Coronary artery (tissue), 2 donors: ENCODE results near the gene C4B.
"Not testable (repeated sequence)": the region's sequence is repeated elsewhere in the genome, so short reads cannot be mapped to it uniquely, and the experiment has no call there.

Experiments used
- DNase-seq: peaks from one replicate; pipeline ENCODE4 v3.0.0-alpha.2; 2017; ENCODE audit warnings: low spot score
- H3K27ac ChIP-seq, 2 donors: fragments of 200-600 bp; sonication (generic); one replicate each; pipeline ENCODE4 v1.5.1; 2016 to 2019
- H3K4me3 ChIP-seq: fragments of 200-600 bp; sonication (generic); 2 replicates; pipeline ENCODE4 v1.5.1; 2016; ENCODE audit warnings: mild to moderate bottlenecking, moderate library complexity

C4B gene

DNA sequence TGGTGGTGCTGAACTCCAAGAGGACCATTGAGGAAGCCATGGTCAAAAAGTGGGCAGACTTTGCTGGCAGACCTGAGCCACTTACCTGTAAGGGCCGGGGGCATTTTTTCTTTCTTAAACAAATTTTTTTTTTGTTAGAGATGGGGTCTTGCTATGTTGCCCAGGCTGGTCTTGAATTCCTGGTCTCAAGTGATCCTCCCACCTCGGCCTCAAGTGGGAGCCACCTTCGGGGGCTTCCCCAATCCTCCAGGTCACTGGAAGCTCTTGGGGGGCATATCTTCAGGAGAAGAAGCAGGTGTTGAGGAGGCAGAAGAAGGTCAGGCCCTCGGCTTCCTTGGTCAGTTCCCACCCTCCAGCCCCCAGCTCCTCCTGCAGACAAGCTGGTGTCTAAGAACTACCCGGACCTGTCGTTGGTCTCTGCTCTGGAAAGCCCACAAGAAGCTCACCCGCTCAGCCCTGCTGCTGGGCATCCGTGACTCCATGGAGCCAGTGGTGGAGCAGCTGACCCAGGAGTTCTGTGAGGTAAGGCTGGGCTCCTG is 8.5 kb upstream of the C4B start:
- DNase-seq, H3K27ac ChIP-seq, H3K4me3 ChIP-seq: not testable (repeated sequence)

DNA sequence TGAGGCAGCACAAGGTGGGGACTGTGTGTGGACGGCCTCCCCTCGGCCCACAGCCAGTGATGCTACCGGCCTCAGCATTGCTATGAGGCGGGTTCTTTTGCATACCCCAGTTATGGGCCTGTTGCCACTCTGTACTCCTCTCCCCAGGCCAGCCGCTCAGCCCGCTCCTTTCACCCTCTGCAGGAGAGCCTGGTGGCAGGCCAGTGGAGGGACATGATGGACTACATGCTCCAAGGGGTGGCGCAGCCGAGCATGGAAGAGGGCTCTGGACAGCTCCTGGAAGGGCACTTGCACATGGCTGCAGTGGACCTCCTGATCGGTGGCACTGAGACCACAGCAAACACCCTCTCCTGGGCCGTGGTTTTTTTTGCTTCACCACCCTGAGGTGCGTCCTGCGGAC is 7.5 kb upstream of the C4B start:
- H3K27ac ChIP-seq, H3K4me3 ChIP-seq, DNase-seq: not testable (repeated sequence)

DNA sequence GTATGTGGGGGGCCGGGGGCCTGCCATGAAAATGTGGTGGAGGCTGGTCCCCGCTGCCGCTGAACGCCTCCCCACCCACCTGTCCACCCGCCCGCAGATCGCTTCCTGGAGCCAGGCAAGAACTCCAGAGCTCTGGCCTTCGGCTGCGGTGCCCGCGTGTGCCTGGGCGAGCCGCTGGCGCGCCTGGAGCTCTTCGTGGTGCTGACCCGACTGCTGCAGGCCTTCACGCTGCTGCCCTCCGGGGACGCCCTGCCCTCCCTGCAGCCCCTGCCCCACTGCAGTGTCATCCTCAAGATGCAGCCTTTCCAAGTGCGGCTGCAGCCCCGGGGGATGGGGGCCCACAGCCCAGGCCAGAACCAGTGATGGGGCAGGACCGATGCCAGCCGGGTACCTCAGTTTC is 6.6 kb upstream of the C4B start:
- H3K4me3 ChIP-seq, DNase-seq, H3K27ac ChIP-seq: not testable (repeated sequence)

DNA sequence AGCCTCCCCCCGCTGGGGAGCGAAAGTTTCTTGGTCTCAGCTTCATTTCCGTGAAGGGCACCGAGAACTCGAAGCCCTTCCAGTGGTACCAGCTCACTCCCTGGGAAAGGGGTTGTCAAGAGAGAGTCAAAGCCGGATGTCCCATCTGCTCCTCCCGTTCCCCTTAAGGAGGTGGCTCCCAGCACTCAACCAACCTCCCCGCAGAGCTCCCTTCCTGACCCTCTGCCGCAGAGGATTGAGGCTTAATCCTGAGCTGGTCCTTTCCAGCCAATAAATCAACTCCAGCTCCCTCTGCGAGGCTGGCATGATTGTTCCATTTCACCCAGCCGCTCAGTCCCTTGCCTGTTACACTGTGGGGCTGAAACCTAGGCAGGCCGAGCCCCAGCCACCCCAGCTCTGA is 6.0 kb upstream of the C4B start:
- H3K4me3 ChIP-seq, DNase-seq, H3K27ac ChIP-seq: not testable (repeated sequence)

DNA sequence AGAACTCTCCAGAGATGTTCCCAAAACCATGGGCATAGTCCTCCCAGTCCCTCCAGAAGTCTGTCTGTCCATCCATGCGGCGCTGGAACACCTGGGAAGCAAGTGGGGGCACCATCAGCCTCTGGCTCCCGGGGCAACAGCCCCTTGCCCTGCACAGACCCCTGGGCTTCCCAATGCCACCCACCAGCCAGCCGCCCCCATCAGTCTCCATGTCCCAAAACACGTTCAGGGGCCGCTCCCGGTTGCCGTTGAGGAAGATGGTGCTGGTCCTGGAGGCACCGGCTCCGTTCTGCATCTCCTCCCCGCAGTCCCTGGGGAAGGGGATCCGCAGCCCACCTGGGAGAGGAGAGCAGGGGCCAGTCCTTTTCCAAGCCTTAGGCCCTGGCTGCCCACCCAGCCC is 5.1 kb upstream of the C4B start:
- not testable (repeated sequence) for H3K27ac ChIP-seq

DNA sequence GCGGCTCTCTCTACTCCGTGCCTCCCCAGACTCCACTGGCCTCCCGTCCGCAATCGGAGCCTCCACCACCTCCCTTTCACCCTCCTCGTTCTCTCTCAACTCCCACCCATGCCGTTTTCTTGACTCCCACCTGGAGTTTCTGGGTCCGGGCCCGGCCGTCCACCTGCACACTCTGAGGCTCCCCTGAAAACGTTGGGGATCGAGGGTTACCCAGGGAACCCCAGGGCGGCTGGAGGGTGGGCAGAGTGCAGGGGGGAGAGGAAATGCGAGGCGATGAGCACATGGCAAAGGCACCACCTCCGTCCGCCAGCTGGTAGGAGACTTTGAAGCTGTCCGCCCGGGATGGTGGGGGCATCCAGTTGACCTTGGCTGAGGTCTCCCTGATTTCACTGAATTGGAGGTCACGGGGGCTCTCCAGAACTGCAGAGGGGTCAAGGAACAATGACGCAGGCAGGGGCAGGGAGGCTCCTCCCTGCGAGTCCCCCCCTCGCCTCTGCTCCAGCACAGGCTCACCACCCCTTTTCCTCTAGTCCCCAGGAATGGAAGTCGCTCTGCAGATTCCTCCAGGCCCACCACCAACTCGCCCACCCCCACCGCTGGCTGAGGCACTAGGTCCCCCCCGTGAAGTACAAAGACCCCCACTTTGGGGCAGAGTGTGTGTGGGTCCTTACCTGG is 3.6 kb upstream of the C4B start:
- not testable (repeated sequence) for H3K27ac ChIP-seq, H3K4me3 ChIP-seq, DNase-seq

More for the DNA sequence above, 5.1 kb upstream of the C4B start:
- H3K4me3 ChIP-seq, DNase-seq: not testable (repeated sequence)

DNA sequence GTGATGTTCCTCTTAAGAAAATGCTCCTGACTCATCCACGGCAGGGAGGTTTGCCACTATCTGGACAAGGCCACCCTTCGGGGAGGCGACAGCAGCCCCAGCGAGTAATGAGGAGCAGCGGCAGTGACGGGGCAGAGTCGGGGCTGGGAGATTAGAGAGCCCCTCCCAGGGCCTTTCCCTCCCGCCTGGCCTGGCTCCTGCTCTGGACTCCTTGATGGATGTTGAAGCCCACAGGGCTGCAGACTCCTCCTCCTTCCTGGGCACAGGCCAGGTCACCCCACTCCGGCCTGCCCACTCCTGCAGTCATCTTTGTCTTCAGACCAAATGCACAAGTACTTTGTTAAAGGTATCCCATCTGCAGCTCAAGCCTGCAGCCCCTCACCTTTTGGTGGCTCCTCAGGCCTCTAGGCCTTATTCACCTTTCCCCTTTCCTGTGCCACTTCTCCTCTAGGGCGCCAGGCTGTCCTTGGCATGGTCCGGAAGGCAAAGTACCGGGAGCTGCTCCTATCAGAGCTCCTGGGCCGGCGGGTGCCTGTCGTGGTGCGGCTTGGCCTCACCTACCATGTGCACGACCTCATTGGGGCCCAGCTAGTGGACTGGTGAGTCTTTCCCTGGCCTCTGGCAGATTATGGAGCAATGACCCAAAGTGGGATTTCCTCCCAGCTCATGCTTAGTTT is 1.5 kb upstream of the C4B start:
- not testable (repeated sequence) for H3K4me3 ChIP-seq, H3K27ac ChIP-seq
- DNase-seq = peak; percentile 69

DNA sequence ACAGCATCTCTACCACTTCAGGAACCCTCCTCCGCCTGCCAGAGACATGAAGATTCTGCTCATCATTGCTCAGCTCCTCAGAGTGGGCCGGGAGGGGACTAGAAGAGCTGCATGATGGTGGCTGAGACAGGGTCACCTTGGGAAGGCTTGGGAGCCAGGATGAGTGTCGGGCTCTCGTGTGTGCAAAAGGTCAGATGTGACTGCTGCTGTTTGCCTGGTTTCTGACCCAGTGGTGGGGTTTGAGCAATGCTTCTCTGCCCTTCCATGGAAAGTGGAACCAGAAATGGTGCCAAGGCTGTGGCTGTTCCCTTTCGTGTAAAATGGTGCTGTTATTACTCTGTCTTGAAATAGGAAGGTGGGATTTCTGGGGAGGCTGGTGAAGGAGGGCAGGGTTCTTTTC is 857 bp upstream of the C4B start:
- H3K27ac ChIP-seq, DNase-seq, H3K4me3 ChIP-seq: not testable (repeated sequence)

DNA sequence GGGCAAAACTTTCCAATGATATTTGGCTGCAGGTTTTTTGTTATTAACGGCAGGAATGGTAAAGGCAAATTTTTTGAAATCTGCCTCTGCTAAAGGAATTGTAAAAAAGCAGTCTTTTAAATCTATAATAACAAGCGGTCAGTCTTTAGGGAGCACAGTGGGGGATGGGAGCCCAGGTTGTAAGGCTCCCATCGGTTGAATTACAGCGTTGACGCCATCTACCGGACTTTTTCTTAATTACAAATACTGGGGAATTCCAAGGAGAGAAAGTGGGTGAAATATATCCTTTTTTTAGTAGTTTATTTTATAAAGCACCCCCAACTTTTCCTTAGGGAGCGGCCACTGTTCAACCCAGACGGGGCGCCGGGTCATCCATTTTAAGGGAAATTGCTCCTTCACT is 7.5 kb downstream of the C4B start:
- DNase-seq, H3K4me3 ChIP-seq, H3K27ac ChIP-seq: not testable (repeated sequence)

DNA sequence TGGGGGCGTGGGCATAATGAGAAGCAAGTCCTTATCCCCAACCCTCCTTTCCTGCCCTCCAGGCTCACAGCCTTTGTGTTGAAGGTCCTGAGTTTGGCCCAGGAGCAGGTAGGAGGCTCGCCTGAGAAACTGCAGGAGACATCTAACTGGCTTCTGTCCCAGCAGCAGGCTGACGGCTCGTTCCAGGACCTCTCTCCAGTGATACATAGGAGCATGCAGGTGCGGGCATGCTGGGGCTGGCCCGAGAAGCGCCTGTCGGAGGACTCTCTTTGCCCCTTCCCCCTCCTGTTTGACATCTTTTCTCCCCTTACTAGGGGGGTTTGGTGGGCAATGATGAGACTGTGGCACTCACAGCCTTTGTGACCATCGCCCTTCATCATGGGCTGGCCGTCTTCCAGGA is 14.0 kb downstream of the C4B start:
- not testable (repeated sequence) for DNase-seq, H3K27ac ChIP-seq, H3K4me3 ChIP-seq

DNA sequence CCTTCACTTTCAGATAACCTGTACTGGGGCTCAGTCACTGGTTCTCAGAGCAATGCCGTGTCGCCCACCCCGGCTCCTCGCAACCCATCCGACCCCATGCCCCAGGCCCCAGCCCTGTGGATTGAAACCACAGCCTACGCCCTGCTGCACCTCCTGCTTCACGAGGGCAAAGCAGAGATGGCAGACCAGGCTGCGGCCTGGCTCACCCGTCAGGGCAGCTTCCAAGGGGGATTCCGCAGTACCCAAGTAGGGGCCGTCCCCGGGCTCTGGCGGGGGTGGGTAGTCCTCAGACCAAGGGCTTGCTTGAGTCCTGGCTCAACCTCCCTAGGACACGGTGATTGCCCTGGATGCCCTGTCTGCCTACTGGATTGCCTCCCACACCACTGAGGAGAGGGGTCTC is 15.0 kb downstream of the C4B start:
- H3K27ac ChIP-seq, H3K4me3 ChIP-seq, DNase-seq: not testable (repeated sequence)

DNA sequence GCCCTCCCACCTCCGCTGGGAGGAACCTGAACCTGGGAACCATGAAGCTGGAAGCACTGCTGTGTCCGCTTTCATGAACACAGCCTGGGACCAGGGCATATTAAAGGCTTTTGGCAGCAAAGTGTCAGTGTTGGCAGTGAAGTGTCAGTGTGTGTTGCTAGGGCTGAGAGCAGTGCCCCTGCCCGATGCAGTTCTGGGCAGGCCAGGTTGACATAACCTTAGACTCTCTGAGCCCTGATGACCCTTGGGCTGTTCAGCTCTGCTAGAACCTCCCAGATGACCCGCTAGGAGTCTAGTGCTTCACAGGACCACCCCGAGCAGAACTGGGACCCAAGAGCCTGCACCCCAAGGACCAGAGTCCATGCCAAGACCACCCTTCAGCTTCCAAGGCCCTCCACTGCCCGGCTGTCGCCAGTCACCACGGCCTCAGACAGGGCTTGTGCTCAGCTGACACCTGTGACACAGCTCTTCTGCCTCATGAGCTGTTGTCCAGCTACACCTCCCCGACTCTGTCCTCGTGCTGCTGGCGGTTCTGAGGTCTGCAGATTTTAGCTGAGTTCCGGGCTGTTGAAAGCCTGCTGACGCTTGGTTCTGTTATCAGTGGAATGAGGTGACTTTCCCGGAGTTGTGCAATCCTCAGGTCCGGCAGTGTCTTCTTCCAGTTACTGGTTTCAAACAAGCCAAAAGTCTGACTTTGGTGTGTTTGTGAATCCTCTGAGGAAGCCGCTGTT is 20.9 kb downstream of the C4B start:
- not testable (repeated sequence) for H3K27ac ChIP-seq, DNase-seq, H3K4me3 ChIP-seq

DNA sequence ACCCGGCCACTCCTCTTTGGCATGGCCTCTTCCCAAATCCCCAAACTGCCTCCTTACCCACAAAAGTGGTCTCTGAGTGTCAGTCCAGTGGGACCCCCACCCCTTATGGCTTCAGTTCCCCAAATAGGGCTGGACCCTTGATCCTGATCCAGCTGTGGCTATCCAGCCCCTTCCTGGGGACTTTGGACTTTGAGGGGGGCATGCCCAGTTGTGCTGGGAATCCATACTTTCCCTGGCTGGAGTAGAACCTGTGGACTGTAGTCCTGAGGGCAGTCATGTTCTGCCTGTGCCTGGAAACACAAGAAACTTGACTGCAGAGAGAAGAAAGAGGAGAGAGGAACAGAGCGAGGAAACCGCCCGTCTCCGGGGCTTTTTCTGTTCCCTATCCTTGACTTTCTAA is 22.5 kb downstream of the C4B start:
- not testable (repeated sequence) for H3K27ac ChIP-seq, H3K4me3 ChIP-seq, DNase-seq

DNA sequence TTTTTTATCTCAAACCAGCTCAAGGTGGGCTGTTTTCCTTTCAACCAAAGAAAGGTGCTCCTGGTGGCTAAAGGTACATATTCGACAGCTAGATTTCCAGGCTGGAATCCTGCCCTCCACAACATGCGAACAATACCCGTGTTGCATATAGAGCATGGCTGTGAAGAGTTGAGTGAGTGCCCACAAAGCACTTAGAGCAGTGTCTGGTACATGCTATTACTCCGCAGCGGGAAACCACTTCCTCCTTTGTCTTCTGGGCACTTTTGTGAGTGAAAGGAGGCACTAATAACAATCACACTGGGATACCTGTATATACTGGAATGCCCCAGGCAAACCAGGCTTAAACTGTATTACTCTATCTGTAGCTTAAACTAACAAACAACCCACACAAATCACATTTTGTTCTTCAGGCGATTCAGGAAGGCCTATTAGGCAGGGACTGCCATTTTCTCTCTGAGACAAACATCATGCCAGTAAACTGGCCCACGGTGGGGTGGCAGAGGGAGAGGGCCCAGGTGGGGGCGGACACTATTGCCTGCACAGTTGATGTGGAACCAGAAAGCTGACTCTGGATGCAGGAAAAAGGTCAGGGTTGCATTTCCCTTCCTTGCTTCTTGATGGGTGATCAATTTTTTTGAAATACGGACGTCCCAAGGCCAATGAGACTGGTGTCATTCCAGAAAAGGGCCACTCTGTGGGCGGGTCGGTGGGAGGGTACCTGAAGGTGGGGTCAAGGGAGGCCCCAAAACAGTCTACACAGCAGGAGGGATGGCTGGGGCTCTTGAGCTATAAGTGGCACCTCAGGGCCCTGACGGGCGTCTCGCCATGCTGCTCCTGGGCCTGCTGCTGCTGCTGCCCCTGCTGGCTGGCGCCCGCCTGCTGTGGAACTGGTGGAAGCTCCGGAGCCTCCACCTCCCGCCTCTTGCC is 23.3 kb downstream of the C4B start, which contains the start of gene CYP21A2:
Gene CYP21A2, plus strand, starts transcription at position 818 of the 927 bp plus-strand sequence. Its CDS starts 8 bp downstream, at position 826.
- H3K4me3 ChIP-seq, DNase-seq, H3K27ac ChIP-seq: not testable (repeated sequence)

DNA sequence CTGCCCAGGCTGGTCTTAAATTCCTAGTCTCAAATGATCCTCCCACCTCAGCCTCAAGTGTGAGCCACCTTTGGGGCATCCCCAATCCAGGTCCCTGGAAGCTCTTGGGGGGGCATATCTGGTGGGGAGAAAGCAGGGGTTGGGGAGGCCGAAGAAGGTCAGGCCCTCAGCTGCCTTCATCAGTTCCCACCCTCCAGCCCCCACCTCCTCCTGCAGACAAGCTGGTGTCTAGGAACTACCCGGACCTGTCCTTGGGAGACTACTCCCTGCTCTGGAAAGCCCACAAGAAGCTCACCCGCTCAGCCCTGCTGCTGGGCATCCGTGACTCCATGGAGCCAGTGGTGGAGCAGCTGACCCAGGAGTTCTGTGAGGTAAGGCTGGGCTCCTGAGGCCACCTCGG is 24.3 kb downstream of the C4B start:
- DNase-seq, H3K27ac ChIP-seq, H3K4me3 ChIP-seq: not testable (repeated sequence)

DNA sequence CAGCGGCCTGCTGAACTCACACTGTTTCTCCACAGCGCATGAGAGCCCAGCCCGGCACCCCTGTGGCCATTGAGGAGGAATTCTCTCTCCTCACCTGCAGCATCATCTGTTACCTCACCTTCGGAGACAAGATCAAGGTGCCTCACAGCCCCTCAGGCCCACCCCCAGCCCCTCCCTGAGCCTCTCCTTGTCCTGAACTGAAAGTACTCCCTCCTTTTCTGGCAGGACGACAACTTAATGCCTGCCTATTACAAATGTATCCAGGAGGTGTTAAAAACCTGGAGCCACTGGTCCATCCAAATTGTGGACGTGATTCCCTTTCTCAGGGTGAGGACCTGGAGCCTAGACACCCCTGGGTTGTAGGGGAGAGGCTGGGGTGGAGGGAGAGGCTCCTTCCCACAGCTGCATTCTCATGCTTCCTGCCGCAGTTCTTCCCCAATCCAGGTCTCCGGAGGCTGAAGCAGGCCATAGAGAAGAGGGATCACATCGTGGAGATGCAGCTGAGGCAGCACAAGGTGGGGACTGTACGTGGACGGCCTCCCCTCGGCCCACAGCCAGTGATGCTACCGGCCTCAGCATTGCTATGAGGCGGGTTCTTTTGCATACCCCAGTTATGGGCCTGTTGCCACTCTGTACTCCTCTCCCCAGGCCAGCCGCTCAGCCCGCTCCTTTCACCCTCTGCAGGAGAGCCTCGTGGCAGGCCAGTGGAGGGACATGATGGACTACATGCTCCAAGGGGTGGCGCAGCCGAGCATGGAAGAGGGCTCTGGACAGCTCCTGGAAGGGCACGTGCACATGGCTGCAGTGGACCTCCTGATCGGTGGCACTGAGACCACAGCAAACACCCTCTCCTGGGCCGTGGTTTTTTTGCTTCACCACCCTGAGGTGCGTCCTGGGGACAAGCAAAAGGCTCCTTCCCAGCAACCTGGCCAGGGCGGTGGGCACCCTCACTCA is 25.0 kb downstream of the C4B start:
- not testable (repeated sequence) for DNase-seq, H3K4me3 ChIP-seq, H3K27ac ChIP-seq

DNA sequence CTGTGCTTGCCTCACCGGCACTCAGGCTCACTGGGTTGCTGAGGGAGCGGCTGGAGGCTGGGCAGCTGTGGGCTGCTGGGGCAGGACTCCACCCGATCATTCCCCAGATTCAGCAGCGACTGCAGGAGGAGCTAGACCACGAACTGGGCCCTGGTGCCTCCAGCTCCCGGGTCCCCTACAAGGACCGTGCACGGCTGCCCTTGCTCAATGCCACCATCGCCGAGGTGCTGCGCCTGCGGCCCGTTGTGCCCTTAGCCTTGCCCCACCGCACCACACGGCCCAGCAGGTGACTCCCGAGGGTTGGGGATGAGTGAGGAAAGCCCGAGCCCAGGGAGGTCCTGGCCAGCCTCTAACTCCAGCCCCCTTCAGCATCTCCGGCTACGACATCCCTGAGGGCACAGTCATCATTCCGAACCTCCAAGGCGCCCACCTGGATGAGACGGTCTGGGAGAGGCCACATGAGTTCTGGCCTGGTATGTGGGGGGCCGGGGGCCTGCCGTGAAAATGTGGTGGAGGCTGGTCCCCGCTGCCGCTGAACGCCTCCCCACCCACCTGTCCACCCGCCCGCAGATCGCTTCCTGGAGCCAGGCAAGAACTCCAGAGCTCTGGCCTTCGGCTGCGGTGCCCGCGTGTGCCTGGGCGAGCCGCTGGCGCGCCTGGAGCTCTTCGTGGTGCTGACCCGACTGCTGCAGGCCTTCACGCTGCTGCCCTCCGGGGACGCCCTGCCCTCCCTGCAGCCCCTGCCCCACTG is 25.9 kb downstream of the C4B start:
- DNase-seq, H3K27ac ChIP-seq, H3K4me3 ChIP-seq: not testable (repeated sequence)
